ENCODE results near the gene ARHGEF25. TPM values are rescaled to one million over a fixed set of nuclear protein-coding genes. Genes with fewer than 3 reads are reported as not detected.
"Not testable (repeated sequence)": the region's sequence is repeated elsewhere in the genome, so short reads cannot be mapped to it uniquely, and the experiment has no call there.

ARHGEF25 gene
- total RNA-seq, 1 donor from 2014 or later: 2.3 TPM

DNA sequence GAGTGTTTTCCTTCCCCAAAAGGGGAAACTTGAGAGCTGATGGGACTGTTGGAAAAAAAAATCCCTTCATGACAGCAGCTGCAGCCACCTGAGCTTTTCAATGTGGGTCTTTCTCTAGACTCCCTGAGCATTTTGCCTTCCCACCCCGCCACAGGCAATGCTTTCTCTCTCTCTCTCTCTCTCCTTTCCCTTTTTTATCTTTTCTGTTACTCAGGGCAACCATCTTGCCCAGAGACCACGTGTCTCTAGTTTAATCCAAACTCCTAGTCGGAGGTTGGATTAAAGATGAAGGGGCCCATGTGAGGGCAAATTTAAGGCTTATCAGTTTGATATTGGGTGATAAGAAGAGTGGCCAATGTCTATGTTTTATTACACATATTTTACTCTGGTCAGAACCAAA, 47.7 kb downstream of the ARHGEF25 start:
- H3K27me3 ChIP-seq (ENCODE audit: control insufficient read depth, insufficient read depth, low read length): no peaks in the 10 kb centered on the region
- H3K4me3 ChIP-seq (ENCODE audit: low read depth, low read length): no peak overlapping the region
- TF ChIP-seq, protein P1, sequence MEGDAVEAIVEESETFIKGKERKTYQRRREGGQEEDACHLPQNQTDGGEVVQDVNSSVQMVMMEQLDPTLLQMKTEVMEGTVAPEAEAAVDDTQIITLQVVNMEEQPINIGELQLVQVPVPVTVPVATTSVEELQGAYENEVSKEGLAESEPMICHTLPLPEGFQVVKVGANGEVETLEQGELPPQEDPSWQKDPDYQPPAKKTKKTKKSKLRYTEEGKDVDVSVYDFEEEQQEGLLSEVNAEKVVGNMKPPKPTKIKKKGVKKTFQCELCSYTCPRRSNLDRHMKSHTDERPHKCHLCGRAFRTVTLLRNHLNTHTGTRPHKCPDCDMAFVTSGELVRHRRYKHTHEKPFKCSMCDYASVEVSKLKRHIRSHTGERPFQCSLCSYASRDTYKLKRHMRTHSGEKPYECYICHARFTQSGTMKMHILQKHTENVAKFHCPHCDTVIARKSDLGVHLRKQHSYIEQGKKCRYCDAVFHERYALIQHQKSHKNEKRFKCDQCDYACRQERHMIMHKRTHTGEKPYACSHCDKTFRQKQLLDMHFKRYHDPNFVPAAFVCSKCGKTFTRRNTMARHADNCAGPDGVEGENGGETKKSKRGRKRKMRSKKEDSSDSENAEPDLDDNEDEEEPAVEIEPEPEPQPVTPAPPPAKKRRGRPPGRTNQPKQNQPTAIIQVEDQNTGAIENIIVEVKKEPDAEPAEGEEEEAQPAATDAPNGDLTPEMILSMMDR (IDR thresholded peaks at IDR 0.05; ENCODE audit: insufficient read depth, low read length, poor library complexity, severe bottlenecking): no peak
- no peaks in the 10 kb centered on the region for H3K36me3 ChIP-seq (ENCODE audit: control insufficient read depth, insufficient read depth, low read length)
- DNase-seq (ENCODE audit: low read depth): no peak

DNA sequence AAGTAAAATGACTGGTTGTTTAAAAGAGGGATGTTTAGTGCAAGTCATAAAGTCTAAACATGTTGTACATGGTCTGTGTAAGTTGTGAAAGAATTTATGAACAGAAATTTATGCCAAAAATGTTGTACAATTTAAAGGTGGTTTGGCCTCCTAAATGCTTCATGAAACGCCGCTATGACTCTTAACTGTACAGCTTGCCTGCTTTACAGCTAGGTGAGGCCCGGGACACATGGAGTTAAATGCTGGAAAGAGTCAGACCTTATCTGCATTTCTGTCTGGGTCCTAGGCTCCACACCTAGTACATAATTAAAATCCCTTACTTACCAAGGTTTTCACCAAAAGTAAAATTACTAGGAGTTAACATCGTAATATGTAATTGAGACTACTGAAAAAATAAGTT, 50.1 kb downstream of the ARHGEF25 start:
- Histone ChIP-seq H3K4me3 (ENCODE audit: low read depth, low read length) (no peak overlapping the region), H3K36me3 (ENCODE audit: control insufficient read depth, insufficient read depth, low read length) (no peaks in the 10 kb centered on the region), H3K27me3 (ENCODE audit: control insufficient read depth, insufficient read depth, low read length) (no peaks in the 10 kb centered on the region)
- TF ChIP-seq, protein P1 (IDR thresholded peaks at IDR 0.05; ENCODE audit: insufficient read depth, low read length, poor library complexity, severe bottlenecking): no peak
- no peak for DNase-seq (ENCODE audit: low read depth)

DNA sequence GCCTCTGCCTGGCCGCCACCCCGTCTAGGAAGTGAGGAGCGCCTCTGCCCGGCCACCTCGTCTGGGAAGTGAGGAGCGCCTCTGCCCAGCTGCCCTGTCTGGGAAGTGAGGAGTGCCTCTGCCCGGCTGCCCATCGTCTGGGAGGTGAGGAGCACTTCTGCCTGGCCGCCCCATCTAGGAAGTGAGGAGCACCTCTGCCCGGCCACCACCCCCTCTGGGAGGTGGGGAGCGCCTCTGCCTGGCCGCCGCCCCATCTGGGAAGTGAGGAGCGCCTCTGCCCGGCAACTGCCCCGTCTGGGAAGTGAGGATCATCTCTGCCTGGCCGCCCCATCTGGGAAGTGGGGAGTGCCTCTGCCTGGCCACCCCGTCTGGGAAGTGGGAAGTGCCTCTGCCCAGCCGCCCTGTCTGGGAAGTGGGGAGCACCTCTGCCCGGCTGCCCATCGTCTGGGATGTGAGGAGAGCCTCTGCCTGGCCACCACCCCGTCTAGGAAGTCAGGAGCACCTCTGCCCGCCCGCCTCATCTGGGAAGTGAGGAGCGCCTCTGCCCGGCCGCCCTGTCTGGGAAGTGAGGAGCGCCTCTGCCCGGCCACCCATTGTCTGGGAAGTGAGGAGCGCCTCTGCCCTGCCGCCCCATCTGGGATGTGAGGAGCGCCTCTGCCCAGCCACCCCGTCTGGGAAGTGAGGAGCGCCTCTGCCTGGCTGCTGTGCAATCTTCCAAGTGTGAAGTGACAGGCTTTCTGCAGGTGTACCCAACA, 54.0 kb downstream of the ARHGEF25 start:
- not testable (repeated sequence) for DNase-seq (ENCODE audit: low read depth); H3K36me3 ChIP-seq (ENCODE audit: control insufficient read depth, insufficient read depth, low read length); H3K4me3 ChIP-seq (ENCODE audit: low read depth, low read length); H3K27me3 ChIP-seq (ENCODE audit: control insufficient read depth, insufficient read depth, low read length)

Other genes with a start within 250 kb of the ARHGEF25 start
- 17.9 and 18.5 TPM in 2 replicates for gene R3HDM2, start 180.4 kb upstream of the ARHGEF25 start, total RNA-seq
- not detected in 2 replicates for gene INHBC, start 176.7 kb upstream of the ARHGEF25 start, total RNA-seq
- gene INHBE, start 156.1 kb upstream of the ARHGEF25 start, total RNA-seq: 4.4 and 8.7 TPM in 2 replicates
- gene GLI1, start 151.7 kb upstream of the ARHGEF25 start, total RNA-seq: 1.6 TPM in 2 replicates
- gene ARHGAP9, start 131.6 kb upstream of the ARHGEF25 start, total RNA-seq: 1.1 and 2.9 TPM in 2 replicates
- gene MARS1, start 123.4 kb upstream of the ARHGEF25 start, total RNA-seq: 260 and 268 TPM in 2 replicates
- gene DDIT3, start 90.9 kb upstream of the ARHGEF25 start, total RNA-seq: 95.7 and 107 TPM in 2 replicates
- gene MBD6, start 88.6 kb upstream of the ARHGEF25 start, total RNA-seq: 10.0 and 11.6 TPM in 2 replicates
- 154 and 191 TPM in 2 replicates for gene DCTN2, start 64.2 kb upstream of the ARHGEF25 start, total RNA-seq
- gene KIF5A, start 61.4 kb upstream of the ARHGEF25 start, total RNA-seq: 1.2 and 1.9 TPM in 2 replicates
- 96.0 and 105 TPM in 2 replicates for gene PIP4K2C, start 20.2 kb upstream of the ARHGEF25 start, total RNA-seq
- 27.3 and 34.1 TPM in 2 replicates for gene DTX3, start 6.6 kb upstream of the ARHGEF25 start, total RNA-seq
- gene B4GALNT1, start 21.8 kb downstream of the ARHGEF25 start, total RNA-seq: 0.48 and 2.2 TPM in 2 replicates
- gene OS9, start 82.7 kb downstream of the ARHGEF25 start, total RNA-seq: 268 and 310 TPM in 2 replicates
- gene AGAP2, start 127.3 kb downstream of the ARHGEF25 start, total RNA-seq: under 0.01 TPM in 1 of 2 replicates, not detected in the other
- gene TSPAN31, start 133.6 kb downstream of the ARHGEF25 start, total RNA-seq: 39.6 and 77.1 TPM in 2 replicates
- 257 and 298 TPM in 2 replicates for gene CDK4, start 140.9 kb downstream of the ARHGEF25 start, total RNA-seq
- 15.1 and 16.7 TPM in 2 replicates for gene MARCHF9, start 143.7 kb downstream of the ARHGEF25 start, total RNA-seq
- 4.3 and 5.2 TPM in 2 replicates for gene CYP27B1, start 155.6 kb downstream of the ARHGEF25 start, total RNA-seq
- gene METTL1, start 160.7 kb downstream of the ARHGEF25 start, total RNA-seq: 20.3 and 22.4 TPM in 2 replicates
- gene EEF1AKMT3, start 161.2 kb downstream of the ARHGEF25 start, total RNA-seq: 7.3 and 11.3 TPM in 2 replicates
- gene TSFM, start 171.4 kb downstream of the ARHGEF25 start, total RNA-seq: 21.5 and 31.5 TPM in 2 replicates
- gene AVIL, start 207.3 kb downstream of the ARHGEF25 start, total RNA-seq: 0.17 and 3.0 TPM in 2 replicates
- gene CTDSP2, start 235.3 kb downstream of the ARHGEF25 start, total RNA-seq: 71.2 and 79.1 TPM in 2 replicates